IPS-NIHi7 (cell line): Measurements from ENCODE around the gene ZNF592.
A peak's percentile ranks its signal among the peaks of the same experiment; 100 is the strongest.

Experiments
- DNase-seq: peaks from one replicate; pipeline ENCODE4 v3.0.0; 2012; ENCODE audit warnings: mixed read lengths; ENCODE audit errors: extremely low spot score

Gene ZNF592

GRCh38 chr15:84828086-84828908 is 79.9 kb downstream of the ZNF592 start:
- DNase-seq = no peak

- DNase-seq = no peak
These were observed 81.0 kb downstream of the ZNF592 start for GRCh38 chr15:84829428-84829827.

DNA sequence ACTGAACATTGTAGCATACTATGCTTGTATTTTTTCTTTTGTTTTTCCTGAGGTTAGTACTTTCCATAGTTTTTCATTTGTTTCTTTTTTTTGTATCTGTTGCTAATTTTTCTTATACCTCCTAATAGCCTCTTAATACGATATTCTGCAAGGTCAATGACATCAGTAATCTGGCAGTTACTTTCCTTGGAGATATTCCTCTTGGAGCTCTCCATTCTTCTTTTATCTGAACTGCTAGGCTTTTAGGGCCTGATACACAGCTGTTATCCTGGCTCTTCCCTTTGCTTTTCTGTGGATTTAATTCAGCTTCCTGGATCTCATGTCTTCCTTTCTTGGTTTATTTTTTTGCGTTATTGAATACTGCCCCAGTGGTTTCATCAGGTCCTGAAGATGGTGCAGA is 81.6 kb downstream of the ZNF592 start:
- DNase-seq = no peak

GRCh38 chr15:84831028-84831427 is 82.6 kb downstream of the ZNF592 start:
- no peak for DNase-seq

DNA sequence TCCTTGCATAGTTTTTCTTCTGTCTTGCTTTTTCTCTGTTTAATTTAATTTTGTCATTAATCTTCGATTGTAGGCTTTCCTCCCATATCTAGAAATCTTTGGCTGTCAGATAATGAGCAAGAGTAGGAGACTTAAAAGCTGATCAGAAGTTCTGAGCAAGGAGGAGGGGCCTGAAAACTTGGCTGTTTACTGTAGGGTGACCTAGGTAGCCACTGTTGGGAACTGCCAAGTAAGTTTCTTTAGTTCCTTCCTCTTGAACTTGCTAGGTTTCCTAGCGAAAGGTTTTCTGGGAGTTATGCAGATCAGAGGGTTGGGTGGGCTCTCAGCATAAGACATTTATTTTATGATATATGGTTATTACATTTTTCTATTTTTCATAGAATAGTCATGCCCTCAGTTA is 83.2 kb downstream of the ZNF592 start:
- DNase-seq = no peak

GRCh38 chr15:84832448-84833040 is 84.2 kb downstream of the ZNF592 start:
- DNase-seq = no peak

DNA sequence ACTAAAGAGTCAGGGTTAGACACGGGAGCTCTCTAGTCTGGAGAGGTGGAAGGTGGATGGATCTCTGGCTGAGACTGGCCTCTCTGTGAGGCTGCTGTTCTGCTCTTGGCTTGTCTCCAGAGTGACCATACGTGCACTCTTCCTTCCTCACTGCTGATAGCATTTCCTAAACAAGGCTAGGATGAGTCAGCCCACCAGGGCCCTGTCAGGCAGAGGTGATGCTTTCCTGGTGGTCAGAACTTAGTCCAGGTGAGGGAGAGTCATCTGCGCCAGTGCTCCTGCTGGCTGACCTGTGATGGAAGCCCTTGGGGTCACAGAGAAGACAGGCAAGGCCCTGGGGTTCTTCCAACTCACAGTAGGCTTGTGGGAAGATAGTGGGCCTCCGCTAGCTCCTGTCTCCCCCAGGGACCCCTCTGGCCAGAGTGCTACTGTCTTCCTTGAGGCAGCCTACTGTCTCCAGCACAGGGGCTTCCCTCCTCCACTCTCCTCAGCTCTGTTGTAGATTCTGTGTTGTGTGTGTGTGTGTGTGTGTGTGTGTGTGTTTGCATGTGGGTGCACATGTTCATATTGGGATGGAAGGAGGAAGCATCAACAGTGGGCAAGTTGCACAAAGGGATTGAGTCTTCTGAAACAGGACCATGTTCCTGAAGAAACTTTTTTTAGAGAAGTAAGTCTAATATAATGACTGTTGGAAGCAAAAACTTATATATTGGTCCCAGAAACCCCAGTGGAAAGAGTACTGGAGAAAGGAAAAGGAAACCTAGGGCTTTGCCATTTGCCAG is 85.2 kb downstream of the ZNF592 start:
- no peak for DNase-seq

- DNase-seq = no peak
These were observed 86.0 kb downstream of the ZNF592 start for GRCh38 chr15:84834229-84834955.

DNA sequence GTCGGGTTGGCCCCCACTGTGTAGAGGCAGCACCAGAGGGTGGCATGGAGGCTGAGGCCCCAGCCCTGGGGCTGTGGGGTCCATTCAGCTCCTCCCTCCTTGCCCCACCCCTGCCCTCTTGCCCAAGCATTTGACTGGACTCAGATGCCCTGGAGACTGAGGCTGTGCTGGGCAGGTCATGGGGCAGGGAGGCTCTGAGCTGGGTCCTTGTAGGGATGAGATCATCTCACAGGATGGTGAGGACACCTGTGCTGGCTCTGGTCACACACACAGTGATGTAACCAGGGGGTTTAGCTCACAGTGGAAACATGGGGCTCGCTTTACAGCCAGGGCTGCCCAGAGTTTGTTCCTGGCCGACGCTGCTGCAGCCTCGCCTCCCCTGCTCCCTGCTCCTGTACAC is 86.6 kb downstream of the ZNF592 start:
- DNase-seq = no peak

GRCh38 chr15:84835661-84836337 is 87.4 kb downstream of the ZNF592 start:
- DNase-seq = no peak

GRCh38 chr15:84836844-84837243 is 88.5 kb downstream of the ZNF592 start:
- no peak for DNase-seq

GRCh38 chr15:84839714-84840113 is 91.3 kb downstream of the ZNF592 start:
- no peak for DNase-seq

- DNase-seq = no peak
These were observed 91.9 kb downstream of the ZNF592 start for GRCh38 chr15:84840255-84840654.

- no peak for DNase-seq
These were observed 92.5 kb downstream of the ZNF592 start for GRCh38 chr15:84840741-84841429.

DNA sequence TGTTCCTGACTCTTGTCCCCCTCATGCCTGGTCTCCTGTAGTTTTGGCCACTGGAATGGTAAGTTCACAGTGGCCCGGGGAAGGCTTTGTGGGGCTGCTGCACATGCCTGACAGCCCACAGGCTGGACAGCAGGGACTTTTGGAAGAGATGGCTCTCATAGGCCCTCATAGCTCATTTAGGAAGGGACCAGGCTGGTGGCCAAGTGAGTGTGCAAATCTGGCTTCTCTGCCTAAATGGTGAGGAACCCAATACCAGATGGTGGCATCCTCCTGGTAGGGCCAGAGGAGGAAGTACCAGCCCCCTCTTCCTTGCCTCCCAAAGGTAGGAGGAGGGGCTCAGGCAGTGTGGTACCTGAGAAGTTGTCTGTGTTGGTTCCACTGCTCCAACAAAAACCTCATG is 94.4 kb downstream of the ZNF592 start:
- no peak for DNase-seq

GRCh38 chr15:84844964-84845363 is 96.6 kb downstream of the ZNF592 start:
- no peak for DNase-seq

GRCh38 chr15:84845631-84846030 is 97.2 kb downstream of the ZNF592 start:
- peak; percentile 58 for DNase-seq

DNA sequence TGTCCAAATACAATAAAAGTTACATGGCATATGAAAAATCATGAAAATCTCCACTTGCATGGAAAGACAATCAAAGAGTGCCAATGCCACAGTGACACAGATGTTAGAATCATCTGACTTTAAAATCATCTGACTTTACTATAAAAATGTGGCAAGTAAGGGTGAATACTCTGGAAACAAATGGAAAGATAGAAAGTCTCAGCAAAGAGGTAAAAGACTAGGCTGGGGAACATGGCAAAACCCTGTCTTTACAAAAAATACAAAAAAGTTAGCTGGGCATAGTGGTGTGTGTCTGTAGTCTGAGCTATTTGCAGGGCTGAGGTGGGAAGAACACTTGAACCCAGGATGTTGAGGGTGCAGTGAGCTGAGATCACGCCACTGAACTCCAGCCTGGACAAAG is 97.9 kb downstream of the ZNF592 start:
- no peak for DNase-seq

DNA sequence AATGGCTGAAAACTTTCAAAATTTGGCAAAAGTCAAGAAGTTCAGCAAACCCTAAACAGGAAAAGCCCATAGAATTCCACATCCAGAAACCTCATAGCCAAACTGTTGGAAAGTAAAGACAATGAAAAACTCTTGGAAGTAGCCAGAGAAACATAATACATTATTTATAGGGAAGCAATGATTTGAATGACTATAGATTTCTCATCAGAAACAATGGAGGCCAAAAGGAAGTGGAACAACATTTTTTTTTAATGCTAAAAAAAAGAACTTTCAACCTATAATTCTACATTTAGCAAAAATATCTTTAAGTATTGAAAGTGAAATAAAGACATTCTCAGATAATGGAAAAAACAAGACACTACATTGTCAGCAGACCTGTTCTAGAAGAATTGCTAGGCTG is 99.0 kb downstream of the ZNF592 start:
- DNase-seq = no peak

GRCh38 chr15:84852212-84852611 is 103.8 kb downstream of the ZNF592 start:
- DNase-seq = no peak

- DNase-seq = no peak
These were observed 106.7 kb downstream of the ZNF592 start for GRCh38 chr15:84855136-84855535.
